Endothelial cell of hepatic sinusoid (primary cell): ENCODE measurements around the gene DAZAP2.

Experiments
- in situ Hi-C: cut with HindIII; loops from 2 replicates; pipeline ENCODE4 v1.10.0; 2017; ENCODE audit warnings: low sequenced_read_pairs

DAZAP2 gene, protein sequence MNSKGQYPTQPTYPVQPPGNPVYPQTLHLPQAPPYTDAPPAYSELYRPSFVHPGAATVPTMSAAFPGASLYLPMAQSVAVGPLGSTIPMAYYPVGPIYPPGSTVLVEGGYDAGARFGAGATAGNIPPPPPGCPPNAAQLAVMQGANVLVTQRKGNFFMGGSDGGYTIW

DNA sequence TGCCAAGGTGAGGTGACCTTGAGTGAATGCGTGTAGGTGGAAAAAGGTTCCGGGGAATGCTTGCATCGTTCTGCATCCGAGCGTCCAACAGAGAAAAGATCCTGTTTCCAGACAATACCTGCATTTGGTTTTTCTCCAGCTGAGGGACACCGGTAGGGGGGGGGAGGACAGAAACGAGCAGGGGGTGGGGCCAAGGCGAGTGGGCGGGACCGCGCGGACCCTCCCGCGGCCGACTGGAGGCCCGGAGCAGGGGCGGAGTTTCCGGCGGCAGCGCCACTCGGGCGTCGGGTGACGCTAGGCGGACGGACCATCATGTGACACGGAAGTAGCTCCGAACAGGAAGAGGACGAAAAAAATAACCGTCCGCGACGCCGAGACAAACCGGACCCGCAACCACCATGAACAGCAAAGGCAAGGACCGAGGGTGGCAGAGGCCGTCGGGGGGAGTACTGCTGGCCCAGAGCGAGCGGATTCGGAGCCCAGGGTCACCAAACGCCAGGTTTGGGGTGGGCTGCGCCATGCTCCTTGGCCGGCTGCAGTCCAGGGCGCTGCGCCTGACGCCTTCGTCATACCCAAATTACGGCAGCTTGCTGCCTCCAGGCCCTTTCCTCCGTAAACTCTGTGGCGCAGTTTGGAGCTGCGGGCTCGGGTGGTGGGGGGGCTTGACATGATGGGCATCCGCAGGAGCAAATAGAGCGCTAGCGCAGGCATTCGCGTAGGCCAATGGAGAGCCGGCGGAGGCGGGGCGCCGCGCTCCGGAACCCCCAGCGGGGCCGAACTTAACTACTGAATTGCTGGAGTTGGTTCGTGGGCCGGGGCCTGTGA lies at the start of gene DAZAP2:
Gene DAZAP2 (plus strand): TSS at position 317 of the 825 bp plus-strand sequence. CDS start 82 bp downstream, at position 399.
- in situ Hi-C loops, result no loop called here

DNA sequence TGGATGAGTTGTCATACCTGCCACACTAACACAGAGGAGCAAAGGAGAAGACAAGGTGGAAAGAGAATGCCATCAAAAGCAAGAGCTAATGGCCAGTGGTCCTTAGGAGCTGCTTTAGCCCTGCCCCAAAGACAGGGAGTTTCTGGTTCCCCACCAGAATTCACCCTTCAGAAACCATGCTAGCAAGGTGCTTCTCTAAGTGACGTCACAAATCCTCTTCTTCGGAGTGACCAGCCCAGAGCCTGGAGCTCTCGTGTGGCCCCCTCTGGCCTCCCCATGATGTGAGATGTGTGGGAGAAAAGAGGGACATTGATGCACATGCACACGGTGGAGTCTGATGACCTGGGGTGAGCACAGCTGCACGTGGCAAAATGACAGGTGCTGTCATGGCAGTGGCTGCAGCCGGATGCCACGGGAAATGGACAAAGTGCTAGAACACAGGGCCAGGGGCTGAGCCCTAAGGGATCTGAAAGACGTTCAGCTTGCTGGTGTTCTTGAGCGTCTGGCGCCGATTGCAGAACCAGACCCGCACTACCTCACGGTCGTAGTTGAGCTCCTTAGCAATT lies 48.8 kb upstream of the DAZAP2 start:
- in situ Hi-C loops, result loop anchor here (10.0 kb wide), 1 partner anchor 55 kb away; no protein-coding TSS in a partner anchor

DNA sequence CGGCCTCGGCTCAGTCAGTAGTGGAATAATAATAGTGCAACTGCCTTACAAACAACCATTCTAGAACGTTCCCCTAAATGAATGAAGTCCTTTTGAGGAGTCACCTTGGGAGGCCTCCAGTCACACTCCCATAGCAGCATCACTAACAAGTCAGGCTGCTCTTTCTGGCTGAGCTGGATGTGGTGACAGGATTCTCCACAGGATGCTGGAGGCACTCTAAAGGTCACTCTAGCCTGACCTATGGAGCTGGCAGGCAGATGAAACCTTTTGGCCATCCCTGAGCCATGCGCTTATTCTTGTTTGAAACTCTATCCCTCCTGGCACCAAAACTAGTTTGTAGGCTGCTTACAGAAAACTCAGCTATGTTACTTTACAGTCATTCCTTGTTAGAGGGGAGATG lies 47.8 kb upstream of the DAZAP2 start:
- in situ Hi-C loops, result no loop called here

DNA sequence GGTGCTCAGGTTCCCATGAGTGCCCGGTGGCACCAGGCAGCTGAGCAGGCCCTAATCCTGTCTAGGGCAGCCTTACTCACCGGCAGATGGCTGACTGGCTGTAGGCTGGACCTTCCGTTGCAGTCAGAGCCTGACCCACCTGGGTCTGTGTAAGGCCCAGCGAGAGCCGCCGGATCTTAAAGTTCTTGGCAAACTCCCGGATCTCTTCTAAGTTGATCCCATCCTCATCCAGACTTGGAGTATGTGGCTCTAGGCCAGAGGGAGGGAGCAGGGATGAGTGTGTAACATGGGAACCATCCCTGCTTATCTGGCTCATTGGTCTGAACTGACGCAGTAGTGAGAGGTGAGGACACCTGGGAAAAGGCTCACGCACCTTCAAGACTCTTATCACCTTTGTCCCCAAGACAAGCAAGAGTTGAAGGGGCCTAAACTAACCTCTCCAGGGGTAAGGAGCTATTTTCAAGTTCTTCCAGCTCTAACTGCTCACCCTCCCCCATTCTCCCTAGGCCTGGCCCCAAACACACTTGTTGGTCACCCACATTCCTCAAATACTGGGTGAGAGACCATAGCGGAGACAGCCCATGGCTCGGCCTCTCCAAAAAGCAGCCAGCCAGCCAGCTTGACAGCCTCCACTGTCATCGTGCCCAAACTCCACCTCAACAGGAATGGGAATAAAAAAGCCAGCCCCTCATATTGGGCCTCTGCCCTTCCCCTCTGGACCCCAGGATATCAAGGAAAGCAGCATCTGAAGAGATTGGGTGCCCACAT lies 46.9 kb upstream of the DAZAP2 start:
- in situ Hi-C loops, result no loop called here

DNA sequence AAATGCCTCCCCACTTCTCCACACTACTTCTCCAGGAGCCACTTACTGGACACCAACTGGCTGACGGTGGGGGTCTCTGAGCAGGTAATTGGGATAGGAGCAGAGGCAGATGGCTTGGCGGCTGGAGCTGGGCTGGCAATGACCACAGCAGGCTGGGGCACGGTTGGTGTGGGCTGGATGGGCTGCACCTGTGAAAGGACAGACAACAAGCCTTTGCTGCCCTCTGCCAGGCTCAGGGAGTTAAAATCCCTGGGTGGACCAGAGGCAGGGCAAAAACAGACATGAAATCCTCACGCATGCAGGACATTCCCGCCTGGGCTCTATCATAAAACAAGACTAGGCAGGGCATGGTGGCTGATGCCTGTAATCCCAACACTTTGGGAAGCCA lies 46.3 kb upstream of the DAZAP2 start:
- in situ Hi-C loops, result no loop called here

DNA sequence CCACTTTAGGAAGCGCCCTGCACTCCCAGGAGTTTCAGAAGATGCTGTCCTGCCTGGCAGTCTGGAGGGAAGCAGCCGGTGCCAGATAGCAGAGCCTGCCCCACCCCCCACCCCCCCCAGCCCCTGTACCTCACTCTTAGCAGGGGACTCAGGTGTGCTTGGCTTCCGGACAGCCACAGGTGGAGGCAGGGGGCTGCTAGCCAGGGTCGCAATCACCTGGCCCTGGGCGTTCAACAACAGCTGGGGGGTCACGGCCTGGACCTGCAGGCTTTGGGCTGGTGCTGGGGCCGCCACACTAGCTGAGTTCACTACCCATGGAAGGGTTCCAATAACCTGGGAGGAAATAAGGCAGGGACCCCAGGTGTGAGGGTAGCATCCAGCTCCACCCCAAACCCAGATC lies 42.8 kb upstream of the DAZAP2 start:
- in situ Hi-C loops, result no loop called here

DNA sequence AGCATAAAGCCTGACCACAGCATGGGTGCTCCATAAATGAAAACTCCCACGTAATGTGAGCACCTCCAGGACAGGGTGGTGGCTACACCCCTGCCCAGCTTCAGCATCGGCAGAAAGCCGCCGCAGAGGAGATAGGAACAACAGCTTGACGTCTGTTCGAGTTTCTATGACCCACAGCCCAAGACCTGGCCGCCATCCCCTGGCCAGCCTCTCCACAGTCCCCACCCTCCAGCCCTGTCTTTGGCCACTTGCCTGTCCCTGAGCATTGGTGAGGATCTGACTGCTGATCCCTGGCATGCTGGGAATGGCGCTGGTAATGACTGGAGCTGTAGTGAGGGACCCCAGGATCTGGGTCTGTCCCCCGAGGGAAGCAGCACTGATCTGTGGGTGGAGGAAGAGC lies 42.1 kb upstream of the DAZAP2 start:
- in situ Hi-C loops, result no loop called here

DNA sequence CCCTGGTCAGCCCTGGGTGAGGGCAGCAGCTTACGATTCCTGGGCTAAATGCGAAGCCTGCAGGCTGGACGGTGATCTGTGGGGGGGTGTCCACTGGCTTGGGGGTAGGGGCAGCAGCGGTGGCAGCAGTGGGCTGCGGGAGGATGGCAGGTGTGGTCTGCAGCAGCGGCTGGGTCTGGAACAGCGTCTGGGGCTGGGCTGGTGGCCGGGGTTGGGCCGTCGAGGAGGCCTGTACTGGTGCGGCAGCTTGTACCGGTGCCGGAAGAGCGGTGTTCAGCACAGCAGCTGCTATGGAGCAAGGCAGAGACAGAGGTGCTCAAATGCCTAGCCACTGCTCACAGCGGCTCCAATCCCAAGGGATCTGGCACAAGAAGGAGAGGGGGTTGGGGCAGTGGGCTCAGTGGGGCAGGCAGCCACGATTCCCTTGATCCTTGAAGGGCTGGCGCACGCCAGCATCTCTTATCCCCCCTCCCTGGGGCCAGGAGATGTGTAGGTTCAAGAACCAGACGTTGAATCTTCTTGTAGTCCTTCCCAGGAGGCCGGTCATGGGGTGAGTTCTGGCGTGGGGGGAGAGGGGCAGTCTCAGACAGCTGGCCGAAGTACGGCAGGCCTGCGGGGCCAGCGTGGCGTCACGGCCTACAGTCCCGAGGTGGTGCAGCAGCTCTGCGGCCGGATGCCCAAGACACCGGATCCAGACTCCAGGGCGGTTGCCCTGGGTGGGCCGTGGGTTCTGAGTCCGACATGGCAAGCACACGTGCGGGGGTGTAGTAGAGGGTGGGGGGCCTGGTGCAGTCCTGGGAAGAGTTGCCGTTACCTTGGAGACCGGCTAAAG lies 40.7 kb upstream of the DAZAP2 start:
- in situ Hi-C loops, result no loop called here

DNA sequence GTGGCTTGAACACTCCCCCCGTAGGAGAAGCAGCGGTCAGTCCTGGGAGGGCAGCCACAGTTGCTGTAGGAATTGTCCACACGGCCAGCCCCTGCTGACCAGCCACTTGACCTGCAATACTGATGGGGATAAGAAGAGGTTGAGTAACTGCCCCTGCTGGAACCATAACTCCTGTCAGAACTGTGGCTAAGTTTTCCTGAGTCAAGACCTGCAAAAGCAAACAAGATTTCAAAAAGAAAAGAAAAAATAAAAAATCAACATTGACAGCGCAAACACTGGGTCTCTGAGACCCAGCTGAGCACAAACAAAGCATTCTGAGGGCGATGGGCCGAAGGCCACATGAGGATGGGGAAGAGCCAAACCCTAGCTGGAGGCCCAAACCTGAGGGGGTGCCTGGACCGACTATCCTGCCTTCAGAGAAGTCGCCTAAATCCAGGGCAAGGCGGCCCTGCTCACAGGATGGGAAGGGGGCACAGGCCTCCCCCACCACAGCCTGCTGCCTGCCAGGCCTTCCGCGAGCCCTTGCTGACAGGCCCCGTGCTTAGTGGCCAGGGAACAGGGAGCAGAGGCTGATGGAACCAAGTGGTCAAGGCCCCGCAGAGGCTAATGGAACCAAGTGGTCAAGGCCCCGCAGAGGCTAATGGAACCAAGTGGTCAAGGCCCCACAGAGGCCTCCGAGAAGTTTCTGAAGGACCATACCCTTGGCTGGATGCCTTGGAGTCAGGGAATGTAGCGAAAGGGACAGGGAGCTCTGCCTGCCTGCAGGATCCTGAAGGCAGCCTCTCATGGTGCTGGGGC lies 39.9 kb upstream of the DAZAP2 start:
- in situ Hi-C loops, result no loop called here

DNA sequence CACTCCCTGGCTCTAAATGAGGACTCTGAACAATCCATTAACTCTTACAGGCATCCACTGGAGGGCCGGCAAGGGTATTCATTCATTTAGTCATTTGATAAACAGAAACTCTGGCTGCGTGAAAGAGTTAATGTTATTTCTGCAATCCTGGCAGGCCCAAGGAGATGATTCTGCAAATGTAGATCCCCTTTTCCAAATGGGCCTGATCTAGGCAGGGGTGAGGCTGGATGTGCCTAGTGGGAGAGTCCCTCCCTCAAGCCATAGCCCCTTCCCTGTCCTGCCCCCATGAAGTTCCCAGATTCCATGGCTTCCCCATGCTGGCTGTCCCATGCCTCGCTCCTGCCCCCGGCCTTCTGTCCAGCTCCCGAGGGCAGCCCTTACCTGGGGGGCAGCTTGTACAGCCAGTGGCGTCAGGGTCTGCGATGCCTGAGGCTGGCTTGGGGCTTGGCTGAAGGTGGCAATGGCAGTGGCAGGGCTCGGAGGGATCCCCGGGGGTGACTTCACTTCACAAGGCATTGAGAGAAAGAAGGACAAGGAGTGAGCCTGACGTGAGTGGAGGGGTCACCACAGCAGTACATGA lies 39.2 kb upstream of the DAZAP2 start:
- in situ Hi-C loops, result no loop called here

DNA sequence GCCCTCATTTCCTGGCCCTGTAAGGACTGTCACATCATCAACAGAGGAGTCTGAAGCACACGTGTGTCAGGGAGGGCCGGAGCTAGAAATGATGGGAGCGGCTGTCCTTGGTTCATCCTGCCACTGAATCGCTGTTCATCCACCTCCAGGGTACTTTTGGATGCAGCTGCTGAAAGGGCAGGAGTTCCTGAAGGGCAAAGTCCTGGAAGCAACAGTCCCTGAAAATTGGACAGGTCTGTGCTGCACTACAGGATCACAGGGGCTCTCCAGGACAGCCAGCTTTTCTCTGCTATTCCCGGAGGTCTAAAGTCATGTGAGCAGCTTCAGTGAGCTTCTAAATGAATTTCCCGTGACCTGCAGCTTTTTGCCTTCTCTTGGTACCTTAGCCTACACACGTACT lies 38.5 kb upstream of the DAZAP2 start:
- in situ Hi-C loops, result no loop called here

DNA sequence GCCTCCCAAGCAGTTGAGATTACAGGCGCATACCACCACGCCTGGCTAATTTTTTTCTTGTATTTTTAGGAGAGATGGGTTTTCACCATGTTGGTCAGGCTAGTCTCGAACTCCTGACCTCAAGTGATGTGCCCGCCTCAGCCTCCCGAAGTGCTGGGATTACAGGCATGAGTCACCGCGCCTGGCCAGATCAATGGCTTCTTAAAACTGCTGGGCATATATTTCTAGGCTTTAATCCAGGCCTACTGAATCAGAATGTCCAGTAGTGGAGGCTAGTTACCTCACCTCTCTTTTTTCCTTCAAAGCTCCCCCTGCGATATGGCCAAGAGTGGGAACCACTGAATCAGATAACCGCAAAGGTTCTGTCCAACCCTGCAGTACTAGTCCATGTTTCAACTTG lies 37.8 kb upstream of the DAZAP2 start:
- in situ Hi-C loops, result no loop called here

DNA sequence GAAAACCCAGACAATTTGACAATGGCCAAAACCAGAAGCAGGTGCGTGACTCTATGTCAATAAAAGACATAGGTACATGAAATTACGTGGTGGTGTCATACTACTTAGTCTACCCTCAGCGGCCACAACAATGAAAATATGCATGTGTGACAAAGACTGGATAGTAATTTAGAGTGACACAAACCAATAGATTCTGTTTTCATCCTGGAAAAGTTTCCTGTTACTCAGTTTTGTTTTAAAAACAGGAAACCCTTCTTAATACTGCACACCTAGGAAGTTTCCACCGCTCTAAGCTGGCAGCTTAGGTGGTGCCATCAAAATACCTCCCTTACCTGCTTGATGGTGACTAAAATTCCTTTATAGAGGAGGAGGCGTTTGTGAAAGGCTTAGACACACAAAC lies 35.9 kb upstream of the DAZAP2 start:
- in situ Hi-C loops, result no loop called here

DNA sequence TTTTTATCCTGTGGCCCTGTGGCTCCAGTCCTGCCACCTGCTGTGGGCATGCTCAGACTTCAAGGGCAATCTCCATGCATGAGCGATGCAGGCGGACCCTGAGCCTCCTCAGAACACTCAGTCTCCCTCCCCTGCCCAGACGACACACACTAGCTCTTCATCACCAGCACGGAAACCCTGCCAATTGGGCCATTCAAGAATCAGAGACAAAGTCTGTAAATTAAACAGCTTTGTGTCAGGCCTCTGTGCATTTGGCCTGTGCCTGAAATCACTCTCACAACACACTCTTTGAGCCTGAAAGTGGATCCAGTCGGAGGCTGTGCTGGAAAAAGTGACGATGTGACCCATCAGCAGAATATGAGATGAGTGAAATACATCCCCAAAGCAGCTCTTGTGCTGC lies 33.3 kb upstream of the DAZAP2 start:
- in situ Hi-C loops, result no loop called here

DNA sequence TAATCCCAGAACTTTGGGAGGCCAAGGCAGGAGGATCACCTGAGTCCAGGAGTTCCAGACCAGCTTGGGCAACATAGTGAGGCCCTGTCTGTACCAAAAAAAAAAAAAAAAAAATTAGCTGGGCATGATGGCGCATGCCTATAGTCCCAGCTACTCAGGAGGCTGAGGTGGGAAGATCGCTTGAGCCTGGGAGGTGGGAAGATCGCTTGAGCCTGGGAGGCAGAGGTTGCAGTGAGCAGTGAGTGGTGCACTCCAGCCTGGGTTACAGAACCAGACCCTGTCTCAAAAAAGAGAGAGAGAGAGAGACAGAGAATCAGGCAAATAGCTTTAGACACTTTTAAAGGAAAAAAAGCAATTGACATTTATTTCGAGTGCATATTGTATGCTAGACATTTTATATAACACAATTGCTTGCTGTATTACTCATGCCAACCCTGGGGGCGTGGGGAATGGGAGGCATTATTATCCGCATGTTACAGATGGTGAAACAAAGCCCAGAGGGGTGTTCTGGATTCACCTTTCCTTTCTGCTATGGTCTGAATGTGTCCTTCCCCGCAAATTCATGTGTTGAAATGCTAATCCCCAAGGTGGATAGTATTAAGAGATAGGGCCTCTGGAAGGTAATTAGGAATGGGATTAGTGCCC lies 30.5 kb upstream of the DAZAP2 start:
- in situ Hi-C loops, result no loop called here

DNA sequence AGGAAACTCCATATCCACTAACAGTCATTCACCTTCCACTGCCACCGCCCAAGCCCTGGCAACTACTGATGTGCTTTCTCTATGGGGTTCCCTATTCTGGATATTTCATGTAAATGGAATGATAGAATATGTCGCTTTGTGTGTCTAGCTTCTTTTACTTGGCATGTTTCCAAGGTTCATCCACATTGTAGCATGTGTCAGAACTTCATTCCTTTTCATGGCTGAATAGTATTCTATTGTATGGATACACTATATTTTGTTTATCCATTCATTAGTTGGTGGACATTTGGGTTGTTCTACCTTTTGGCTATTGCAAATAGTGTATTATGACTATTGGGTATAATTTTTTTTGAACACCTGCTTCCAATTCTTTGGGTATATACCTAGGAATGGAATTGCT lies 29.4 kb upstream of the DAZAP2 start:
- in situ Hi-C loops, result no loop called here

DNA sequence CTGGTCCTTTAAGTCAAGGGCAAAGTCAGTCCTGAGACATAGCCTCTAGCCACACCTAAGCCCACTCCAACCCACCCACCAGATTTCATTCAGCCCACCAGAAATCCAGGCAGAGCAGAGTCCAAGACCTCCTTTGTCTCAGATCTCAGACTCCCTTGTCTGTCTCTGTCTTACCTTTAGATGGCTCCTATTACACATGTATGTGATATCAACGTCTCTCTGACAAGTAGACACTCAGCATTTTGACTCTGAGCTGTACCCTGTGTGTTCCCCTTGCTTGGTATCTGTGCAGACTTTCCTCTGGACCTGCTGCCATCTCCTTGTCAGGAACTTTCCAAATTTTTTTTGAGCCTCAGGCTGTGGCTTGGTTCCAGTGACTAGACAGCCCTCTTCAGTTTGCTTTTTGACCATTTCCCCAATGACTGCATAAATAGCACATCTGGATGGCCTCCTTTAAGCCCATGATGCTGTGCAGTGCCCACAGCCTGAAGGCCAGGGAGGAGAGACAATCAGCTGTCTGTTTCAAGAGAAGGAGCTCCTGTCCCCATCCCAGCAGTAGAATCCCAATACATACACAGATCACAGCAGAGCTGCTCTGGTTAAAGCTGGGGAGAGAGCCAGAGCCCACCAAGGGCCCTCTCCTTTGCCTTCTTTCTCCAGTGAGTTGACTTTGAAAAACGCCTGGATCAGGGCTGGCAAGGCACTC lies 27.8 kb upstream of the DAZAP2 start:
- in situ Hi-C loops, result no loop called here

DNA sequence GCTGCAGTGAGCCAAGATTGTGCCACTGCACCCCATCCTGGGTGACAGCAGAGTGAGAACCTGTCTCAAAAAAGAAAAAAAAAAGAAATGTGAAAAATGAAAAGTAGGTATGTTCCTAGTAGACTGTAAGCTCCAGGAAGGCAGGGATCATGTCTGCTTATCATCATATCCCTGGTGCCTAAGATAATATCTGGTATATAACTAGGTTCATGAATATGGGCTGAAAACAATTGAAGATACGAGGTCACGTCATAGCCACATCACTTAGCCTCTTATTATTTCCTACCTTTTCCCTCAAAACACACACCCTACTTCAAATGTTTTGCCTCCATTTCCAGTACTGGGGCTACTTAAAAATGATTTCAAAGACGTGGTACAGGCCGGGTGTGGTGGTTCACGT lies 23.7 kb upstream of the DAZAP2 start:
- in situ Hi-C loops, result no loop called here
